Vagina (tissue), 2 donors: ENCODE results near the gene ATP4B. TPM values are rescaled to one million over a fixed set of nuclear protein-coding genes. Genes with fewer than 3 reads are reported as not detected.

Experiments used
- DNase-seq, 2 donors: peaks; one replicate each; pipeline ENCODE4 v3.0.0-alpha.2; 2017; ENCODE audit errors: extremely low spot score in 2 of 2
- H3K27ac ChIP-seq: fragments of 200-600 bp; sonication (generic); one replicate; pipeline ENCODE4 v1.5.1; 2019
- H3K27me3 ChIP-seq: fragments of 200-600 bp; sonication (generic); one replicate; pipeline ENCODE4 v1.5.1; 2019
- H3K36me3 ChIP-seq, 2 donors: fragments of 200-600 bp; sonication (generic); one replicate each; pipeline ENCODE4 v1.5.1; 2017 to 2019
- H3K4me1 ChIP-seq: fragments of 200-600 bp; sonication (generic); one replicate; pipeline ENCODE4 v1.5.1; 2019
- H3K4me3 ChIP-seq, 2 donors: fragments of 200-600 bp; sonication (generic); 1 replicate in 1 of 2; 2 replicates in 1 of 2; pipeline ENCODE4 v1.5.1; 2016 to 2019
- H3K9me3 ChIP-seq: fragments of 200-600 bp; sonication (generic); one replicate; pipeline ENCODE4 v1.5.1; 2019
- CTCF ChIP-seq, 3 experiments: fragments of 450-650 bp in 2 of 3; fragments of 200-600 bp in 1 of 3; sonication (generic) in 1 of 3; IDR thresholded peaks; one replicate each; pipeline ENCODE4 v1.5.1; 2017 to 2019; ENCODE audit warnings: antibody characterized with exemption in 3 of 3, mild to moderate bottlenecking in 2 of 3, moderate library complexity in 2 of 3
- POLR2A ChIP-seq, 2 donors: fragments of 450-650 bp; IDR thresholded peaks; one replicate each; pipeline ENCODE4 v1.6.1; 2017; ENCODE audit warnings: antibody characterized with exemption in 2 of 2, mild to moderate bottlenecking in 2 of 2, moderate library complexity in 2 of 2
- POLR2AphosphoS5 ChIP-seq, 2 donors: sonication (generic); formaldehyde crosslinking; IDR thresholded peaks; one replicate each; pipeline ENCODE4 v1.9.0; 2017; ENCODE audit warnings: antibody characterized with exemption in 2 of 2, mild to moderate bottlenecking in 2 of 2, low read depth in 1 of 2; ENCODE audit not compliant: insufficient read depth in 1 of 2
- intact Hi-C: fragments of 100-400 bp; cut with DNase I; formaldehyde crosslinking; loops from one replicate; pipeline ENCODE4 v1.15.1; 2023
- total RNA-seq: library from RNA; depleted of rRNA; stranded (reverse); fragments of >200 nt; gene quantifications from one replicate; pipeline ENCODE4 v1.2.3, GENCODE V29; 2016

The ATP4B gene
- total RNA-seq, 1 donor from 2014 or later = not detected

- Histone ChIP-seq H3K4me1 (no peaks in the 10 kb centered on the region), H3K4me3 (no peak overlapping the region), H3K36me3 (peaks cover 0 to 10% of the 10 kb centered on the region in 2 donors), H3K27ac (no peak overlapping the region), H3K9me3 (no peaks in the 10 kb centered on the region), H3K27me3 (no peaks in the 10 kb centered on the region)
- no peak for TF ChIP-seq POLR2A (IDR thresholded peaks at IDR 0.05)
- TF ChIP-seq CTCF (IDR thresholded peaks at IDR 0.05) = no peak
- TF ChIP-seq POLR2AphosphoS5 (IDR thresholded peaks at IDR 0.05; ENCODE audit: insufficient read depth in 1 of 2, low read depth in 1 of 2) = no peak
- DNase-seq = no peak
- intact Hi-C loops = no loop called here
These were observed 41.6 kb downstream of the ATP4B start for GRCh38 chr13:113616281-113616906.

- H3K9me3 ChIP-seq = no peaks in the 10 kb centered on the region
- intact Hi-C loops = no loop called here
- no peak overlapping the region for H3K27ac ChIP-seq
- TF ChIP-seq CTCF (IDR thresholded peaks at IDR 0.05) (no peak), POLR2A (IDR thresholded peaks at IDR 0.05) (no peak), POLR2AphosphoS5 (IDR thresholded peaks at IDR 0.05; ENCODE audit: insufficient read depth in 1 of 2, low read depth in 1 of 2) (no peak)
- no peaks in the 10 kb centered on the region for H3K4me1 ChIP-seq
- H3K36me3 ChIP-seq = peaks cover 0 to 15% of the 10 kb centered on the region in 2 donors
- H3K4me3 ChIP-seq = no peak overlapping the region
- DNase-seq = no peak
- no peaks in the 10 kb centered on the region for H3K27me3 ChIP-seq
These were observed 44.1 kb downstream of the ATP4B start for GRCh38 chr13:113613789-113614379.

- Histone ChIP-seq H3K27ac (no peak overlapping the region), H3K27me3 (no peaks in the 10 kb centered on the region), H3K36me3 (peaks cover 0 to 15% of the 10 kb centered on the region in 2 donors), H3K9me3 (no peaks in the 10 kb centered on the region), H3K4me3 (no peak overlapping the region), H3K4me1 (no peaks in the 10 kb centered on the region)
- DNase-seq = no peak
- TF ChIP-seq POLR2AphosphoS5 (IDR thresholded peaks at IDR 0.05; ENCODE audit: insufficient read depth in 1 of 2, low read depth in 1 of 2) = no peak
- no peak for TF ChIP-seq POLR2A (IDR thresholded peaks at IDR 0.05)
- TF ChIP-seq CTCF (IDR thresholded peaks at IDR 0.05) = no peak
- intact Hi-C loops = no loop called here
These were observed 45.4 kb downstream of the ATP4B start for GRCh38 chr13:113612607-113613006.

- no peak for DNase-seq
- H3K27ac ChIP-seq = no peak overlapping the region
- no peaks in the 10 kb centered on the region for H3K27me3 ChIP-seq
- intact Hi-C loops = no loop called here
- TF ChIP-seq POLR2A (IDR thresholded peaks at IDR 0.05) = no peak
- no peak for TF ChIP-seq POLR2AphosphoS5 (IDR thresholded peaks at IDR 0.05; ENCODE audit: insufficient read depth in 1 of 2, low read depth in 1 of 2)
- no peak for TF ChIP-seq CTCF (IDR thresholded peaks at IDR 0.05)
- H3K36me3 ChIP-seq = peaks cover 0 to 15% of the 10 kb centered on the region in 2 donors
- H3K4me1 ChIP-seq = no peaks in the 10 kb centered on the region
- no peaks in the 10 kb centered on the region for H3K9me3 ChIP-seq
- no peak overlapping the region for H3K4me3 ChIP-seq
These were observed 46.0 kb downstream of the ATP4B start for GRCh38 chr13:113611996-113612395.

GRCh38 chr13:113610266-113610665 lies 47.7 kb downstream of the ATP4B start:
- no peak for TF ChIP-seq POLR2A (IDR thresholded peaks at IDR 0.05)
- no peak for TF ChIP-seq CTCF (IDR thresholded peaks at IDR 0.05)
- TF ChIP-seq POLR2AphosphoS5 (IDR thresholded peaks at IDR 0.05; ENCODE audit: insufficient read depth in 1 of 2, low read depth in 1 of 2) = no peak
- H3K4me1 ChIP-seq = no peaks in the 10 kb centered on the region
- intact Hi-C loops = no loop called here
- H3K4me3 ChIP-seq = no peak overlapping the region
- H3K36me3 ChIP-seq = peaks cover 0 to 15% of the 10 kb centered on the region in 2 donors
- DNase-seq = no peak
- H3K27ac ChIP-seq = no peak overlapping the region
- no peaks in the 10 kb centered on the region for H3K27me3 ChIP-seq
- no peaks in the 10 kb centered on the region for H3K9me3 ChIP-seq
